OCI-LY3 (cell line): ENCODE measurements around the gene ZNF556.
A peak's percentile ranks its signal among the peaks of the same experiment; 100 is the strongest.

ENCODE experiments used
- EZH2phosphoT487 ChIP-seq: fragments of 200-600 bp; shearing (Covaris generic); IDR thresholded peaks from 2 replicates; pipeline ENCODE4 v1.6.1; 2018; ENCODE audit warnings: antibody characterized with exemption, mixed run types, low read depth
- TF ChIP-seq, protein P1 (sequence below): fragments of 200-600, 300-600 bp; sonication (generic); IDR thresholded peaks from 2 replicates; pipeline ENCODE4 v1.5.1; 2014; ENCODE audit warnings: antibody characterized with exemption, low read length, low read depth

DNA sequence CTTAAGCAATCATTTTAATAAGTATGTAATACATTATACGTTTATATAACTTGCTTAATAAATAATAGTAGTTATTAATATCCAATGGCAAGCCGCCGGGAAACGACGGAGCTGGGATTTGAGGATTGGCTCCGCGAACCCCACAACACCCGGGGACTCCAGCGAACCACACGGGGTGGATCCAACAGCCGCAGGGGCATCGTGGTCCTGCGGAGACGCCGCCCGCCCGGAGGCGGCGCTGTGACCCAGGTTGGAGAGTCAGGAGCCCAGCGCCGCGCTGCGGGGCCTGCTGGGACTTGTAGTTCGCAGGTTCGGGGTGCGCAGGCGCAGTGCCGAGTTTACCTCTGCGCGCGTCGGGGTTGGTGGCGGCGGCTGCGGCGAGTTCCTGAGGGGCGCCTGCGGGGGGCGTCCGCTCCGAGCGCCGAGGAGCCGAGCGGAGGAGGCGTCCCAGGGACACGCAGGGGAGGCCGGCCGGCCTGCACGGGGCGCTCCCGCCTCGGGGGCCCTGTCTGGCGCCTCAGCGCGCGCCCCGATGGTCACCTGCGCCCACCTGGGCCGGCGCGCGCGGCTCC lies 47.5 kb upstream of the ZNF556 start, which contains the start of gene ZNF554:
- TF ChIP-seq, protein P1, sequence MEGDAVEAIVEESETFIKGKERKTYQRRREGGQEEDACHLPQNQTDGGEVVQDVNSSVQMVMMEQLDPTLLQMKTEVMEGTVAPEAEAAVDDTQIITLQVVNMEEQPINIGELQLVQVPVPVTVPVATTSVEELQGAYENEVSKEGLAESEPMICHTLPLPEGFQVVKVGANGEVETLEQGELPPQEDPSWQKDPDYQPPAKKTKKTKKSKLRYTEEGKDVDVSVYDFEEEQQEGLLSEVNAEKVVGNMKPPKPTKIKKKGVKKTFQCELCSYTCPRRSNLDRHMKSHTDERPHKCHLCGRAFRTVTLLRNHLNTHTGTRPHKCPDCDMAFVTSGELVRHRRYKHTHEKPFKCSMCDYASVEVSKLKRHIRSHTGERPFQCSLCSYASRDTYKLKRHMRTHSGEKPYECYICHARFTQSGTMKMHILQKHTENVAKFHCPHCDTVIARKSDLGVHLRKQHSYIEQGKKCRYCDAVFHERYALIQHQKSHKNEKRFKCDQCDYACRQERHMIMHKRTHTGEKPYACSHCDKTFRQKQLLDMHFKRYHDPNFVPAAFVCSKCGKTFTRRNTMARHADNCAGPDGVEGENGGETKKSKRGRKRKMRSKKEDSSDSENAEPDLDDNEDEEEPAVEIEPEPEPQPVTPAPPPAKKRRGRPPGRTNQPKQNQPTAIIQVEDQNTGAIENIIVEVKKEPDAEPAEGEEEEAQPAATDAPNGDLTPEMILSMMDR: peak; percentile 85
- TF ChIP-seq EZH2phosphoT487: no peak
